Bone marrow (tissue), 2 donors: ENCODE data around the gene CARD18.

Experiments used
- DNase-seq, 2 donors: peaks; one replicate each; lab custom pipeline; 2025; lab: John Stamatoyannopoulos, UW

Gene CARD18, protein sequence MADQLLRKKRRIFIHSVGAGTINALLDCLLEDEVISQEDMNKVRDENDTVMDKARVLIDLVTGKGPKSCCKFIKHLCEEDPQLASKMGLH

DNA sequence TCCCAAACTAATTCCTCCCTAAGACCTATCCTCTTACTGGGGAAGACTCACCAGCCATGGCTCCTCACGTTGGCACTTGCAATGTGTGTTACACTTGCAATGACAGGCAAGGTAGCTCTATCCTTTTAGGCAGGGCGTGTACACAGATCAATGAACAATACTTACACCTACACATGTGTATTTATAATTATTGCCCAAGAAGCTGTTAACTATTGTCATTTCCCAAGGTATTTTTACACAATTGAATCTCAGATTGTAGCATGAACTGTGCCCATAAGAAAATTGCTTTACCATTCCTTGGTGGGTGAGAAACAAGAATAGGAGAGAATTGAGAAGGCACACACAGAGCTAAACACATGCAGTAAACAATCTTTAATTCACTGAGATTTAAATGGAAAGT is at the start of gene CARD18:
Gene CARD18, minus strand, starts transcription at position 101 of the 400 bp plus-strand sequence. Its CDS starts 43 bp downstream, at position 58.
- DNase-seq: no peak

DNA sequence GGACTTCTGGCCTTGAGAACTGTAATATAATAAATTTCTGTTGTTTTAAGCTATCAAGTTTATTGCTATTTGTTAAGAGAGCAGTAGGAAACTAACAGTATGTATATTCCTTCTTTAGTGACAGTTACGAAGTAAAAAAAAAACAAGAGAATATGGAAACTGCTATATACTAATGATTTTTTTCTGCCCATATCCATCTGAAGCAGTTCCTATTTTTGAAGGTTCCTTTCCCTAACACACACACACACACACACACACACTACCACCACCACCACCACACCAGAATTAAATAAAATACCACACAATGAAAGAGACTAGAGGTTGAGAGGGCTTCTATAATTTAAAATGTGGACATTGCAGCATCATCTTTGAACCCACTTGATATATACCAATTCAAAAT is 44.4 kb upstream of the CARD18 start:
- peak in 1 of 2 donors; percentile 5 for DNase-seq

DNA sequence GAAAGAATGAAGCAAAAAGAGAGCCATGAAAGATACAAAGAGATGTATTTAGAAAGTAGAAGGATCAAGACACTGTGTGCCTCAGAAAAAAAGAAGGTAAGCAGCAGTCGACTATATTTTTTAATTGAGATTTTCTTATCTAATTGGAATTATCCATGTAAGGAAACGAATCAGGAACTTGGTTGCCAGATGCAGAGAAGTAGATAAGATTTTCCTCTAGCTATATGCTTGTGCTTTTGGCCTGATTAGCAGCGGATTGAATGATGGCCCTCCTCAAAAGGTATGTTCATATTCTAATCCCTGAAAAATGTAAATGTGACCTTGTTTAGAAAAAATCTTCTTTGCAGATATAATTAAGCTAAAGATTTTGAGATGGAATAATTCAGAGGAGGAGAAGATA is 43.9 kb upstream of the CARD18 start:
- peak in 1 of 2 donors; percentile 11 for DNase-seq

DNA sequence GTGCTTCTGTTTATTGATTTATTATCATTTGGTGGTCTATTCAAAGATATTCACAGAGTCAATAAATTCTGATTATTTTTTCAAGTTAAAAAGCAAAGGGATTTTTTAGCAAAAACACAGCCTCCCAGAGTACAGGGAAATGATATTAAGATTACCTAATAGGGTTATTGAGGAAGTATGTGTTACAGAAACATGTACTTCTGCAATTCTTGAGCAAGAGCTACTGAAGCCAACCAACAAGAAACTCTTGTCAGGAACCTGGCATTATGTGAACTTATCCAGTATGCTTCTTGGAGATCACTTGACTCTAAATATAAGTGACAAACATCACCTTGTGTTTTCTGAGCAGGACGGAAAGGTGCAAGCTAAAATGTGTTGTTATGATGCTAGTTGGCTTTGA is 42.0 kb upstream of the CARD18 start:
- DNase-seq: peak in 1 of 2 donors; percentile 79

DNA sequence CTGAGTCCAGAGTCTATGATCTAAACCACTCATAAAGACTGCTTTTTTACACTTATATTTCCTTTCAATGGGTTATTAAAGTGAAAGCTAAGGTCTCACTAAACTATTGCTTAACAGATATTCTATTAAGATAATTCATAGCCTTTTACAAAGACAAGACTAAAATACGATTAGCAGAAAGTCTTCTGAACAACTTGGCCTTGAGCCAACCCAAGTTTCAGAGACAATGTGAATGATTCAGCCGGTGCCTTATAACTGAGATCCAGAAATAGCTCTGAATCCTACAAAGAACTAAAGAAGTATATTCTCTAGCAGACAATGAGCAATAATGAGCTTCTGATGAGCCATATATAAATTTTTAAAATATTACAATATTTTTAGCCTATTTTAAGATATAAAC is 41.5 kb upstream of the CARD18 start:
- DNase-seq: peak in 1 of 2 donors; percentile 69

DNA sequence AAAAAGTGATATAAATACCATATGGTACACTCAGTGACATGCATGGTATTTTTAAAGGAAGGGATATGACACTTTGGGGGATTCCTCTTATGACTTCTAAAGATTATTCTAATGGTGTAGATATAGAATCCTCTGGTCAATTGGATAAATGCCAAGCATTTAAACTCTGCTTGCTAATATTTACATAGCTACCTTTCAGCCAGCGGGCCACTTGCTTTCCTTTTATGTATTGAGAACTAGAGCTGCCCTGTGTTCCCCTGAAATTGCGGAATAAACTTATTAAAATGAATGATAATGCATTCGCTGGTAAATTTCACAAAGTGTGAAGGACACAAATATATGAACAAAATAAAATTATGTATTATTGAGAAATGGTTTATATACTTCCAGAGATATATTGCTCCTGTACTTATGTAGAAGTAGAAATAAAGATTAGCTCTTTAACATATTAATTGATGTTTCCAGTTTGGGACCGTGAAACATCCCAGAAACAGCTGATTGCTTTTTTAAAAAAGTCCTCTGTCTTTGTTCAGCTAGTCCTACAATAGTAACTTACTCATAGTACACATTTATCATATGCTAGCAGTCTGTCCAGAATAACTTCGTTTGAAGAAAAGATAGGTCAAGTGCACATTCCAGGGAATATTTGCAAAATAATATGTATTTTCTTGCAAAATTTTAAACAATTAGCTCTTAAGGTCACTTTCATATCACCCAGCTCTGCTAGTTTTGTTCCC is 40.1 kb upstream of the CARD18 start:
- no peak for DNase-seq

DNA sequence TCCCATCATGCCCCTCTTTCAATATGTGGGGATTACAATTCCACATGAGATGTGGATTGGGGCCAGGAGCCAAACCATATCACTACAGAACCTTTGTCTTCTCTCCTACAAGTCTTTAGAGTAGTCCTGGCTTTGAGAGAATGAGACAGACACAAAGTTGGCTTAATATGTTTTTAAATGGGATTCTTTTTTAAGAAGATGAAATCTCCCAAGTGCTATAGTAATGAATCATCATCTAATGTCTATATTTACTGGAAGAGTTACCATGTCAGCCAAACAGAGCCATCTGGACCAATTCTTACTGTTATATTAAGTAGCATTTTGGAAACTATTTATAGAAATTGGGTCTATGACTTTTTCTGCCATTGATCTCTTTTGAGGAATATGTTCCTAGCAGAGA is 38.1 kb upstream of the CARD18 start:
- DNase-seq: no peak

DNA sequence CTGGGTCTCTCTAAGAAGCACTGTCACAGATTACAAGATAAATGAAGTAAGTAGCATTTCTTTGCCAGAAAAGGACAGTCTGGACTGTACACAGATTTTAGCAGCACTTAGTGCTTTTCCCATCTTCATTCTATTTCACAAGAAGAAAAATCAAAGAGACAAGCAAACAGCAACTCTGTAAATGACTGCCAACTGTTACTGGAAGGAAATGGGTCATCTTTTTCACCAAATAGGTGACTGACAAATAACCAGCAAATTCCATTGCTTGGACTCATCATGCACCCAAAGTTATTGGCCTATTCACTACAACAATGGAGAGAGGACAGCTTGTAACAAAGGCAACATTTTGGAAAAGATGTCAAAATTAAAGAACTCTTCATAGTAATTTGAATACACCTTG is 28.9 kb upstream of the CARD18 start:
- DNase-seq: no peak

DNA sequence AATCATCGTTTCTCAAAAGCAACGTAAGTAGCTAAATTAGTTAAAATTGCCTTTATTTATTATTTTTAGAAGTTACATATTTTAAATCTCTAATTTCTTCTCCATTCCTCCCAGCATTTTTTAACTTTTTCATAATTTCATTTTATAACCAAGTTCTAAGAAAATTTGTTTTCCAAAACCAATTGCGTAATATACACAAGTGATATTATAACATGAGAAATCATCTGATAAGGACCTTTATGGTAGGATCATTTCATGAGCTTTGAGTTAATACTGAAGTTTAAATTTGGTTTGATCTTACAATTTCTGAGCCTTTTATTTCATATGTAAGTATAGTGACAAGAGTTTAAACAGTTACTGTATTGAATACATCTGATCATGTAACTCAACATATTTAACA is 27.7 kb upstream of the CARD18 start:
- no peak for DNase-seq

DNA sequence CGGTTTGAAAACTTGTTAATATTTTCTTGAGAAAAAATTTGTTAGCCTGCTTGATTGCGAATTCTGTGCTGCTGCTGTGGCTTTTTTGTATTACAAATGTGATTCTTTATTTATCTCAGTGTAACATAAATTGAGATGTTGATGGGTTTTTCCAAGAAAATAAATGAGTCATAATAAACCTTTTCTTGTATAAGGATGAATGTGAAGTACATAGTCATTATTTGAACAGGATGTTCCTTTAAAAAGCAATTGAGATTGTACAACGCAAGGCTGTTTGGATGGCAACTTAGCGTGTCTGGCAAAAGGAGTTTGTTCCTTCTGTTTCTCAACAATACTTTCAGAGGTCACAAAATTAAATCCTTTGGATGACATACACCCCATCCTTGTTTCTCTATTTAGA is 24.6 kb upstream of the CARD18 start:
- DNase-seq: no peak

DNA sequence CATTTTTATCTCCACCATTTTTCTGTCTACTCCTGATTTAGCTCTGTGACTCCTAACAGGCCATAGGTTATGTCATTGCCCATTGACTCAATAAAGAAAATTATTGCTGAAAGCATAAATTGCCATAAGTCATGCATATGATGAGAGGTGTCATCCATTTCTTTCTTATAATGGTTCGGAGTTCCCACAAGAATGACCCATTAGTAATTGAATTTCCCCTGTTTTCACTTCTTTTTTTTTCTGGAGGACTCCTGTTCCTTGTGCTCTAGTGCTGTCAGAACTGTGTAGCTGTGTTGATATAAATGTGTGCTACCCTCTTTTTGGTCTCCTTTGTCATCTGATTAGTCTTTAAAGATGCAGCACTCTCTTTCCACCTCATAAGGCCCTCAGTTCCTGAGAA is 22.9 kb upstream of the CARD18 start:
- DNase-seq: no peak

DNA sequence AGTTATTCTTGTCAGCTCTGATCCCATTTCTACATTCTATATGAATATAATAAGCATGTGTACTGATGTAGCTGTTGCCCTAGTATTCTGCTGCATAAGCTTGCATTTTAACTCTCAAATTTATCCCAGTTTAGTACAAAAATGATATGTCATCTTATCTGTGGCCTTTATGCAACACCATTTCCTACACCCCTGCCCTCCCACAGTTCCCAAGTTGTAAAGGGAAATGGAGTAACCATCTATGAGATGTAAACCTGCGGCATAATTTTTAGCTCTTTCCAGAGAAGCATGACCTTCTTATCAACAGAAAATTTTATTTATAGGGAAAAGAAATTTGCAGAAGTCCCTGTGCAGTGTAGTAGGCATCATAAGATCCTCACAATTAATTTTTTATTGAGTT is 18.9 kb upstream of the CARD18 start:
- no peak for DNase-seq

DNA sequence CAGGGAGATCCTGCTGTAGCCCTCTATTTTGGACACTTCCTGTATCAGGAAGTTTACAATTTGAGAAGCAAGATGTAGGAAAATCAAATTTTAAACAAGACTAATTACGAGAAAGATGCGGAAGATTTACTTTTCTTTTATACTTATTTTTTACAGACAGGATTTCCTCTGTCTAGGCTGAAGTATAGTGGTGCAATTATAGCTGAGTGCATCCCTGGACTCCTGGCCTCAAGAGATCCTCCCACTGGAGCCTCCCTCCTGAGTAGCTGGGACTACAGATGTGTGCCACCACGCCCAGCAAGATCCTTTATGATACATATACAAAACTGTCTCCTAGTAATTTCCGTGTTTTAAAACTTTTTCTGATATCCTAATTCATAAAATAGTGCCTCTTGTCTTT is 17.2 kb upstream of the CARD18 start:
- no peak for DNase-seq

DNA sequence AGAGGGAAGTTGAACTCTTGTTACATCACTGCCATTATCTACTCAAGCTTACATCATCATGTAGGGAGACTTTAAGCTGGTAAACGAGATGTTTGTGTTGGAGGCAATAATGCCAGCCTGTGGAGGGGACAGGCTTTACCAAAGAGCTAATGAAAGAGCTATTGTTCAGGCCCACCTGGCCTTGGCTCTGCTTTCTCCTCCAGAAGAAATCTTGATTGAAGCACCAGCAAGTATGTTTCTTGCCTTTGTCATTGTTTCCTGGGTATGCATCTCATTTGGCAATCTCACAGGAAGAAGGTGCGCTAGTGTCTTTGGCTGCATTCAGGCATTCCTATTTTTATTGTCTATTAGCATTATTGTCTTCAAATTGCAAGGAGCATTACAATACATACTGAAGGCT is 16.7 kb upstream of the CARD18 start:
- no peak for DNase-seq

DNA sequence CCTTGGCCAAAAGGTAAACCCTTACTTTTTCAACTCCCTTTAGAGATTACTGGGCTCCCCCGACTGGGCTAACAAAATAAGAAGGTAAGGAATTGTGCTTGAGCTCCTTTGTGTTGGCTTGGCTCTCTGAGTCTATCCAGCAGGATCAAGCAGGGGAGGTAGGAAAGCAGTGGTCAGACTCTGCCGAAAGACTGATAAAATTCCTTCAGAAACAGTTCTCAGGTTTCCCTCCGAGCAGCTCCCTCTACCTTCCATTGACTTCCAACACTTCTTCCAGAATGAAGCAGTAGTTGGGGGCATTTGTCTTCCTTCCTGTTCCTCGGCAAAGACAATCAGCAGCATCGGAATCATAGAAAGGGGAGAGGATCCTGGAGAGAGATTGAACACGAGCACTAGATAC is 16.1 kb upstream of the CARD18 start:
- no peak for DNase-seq

DNA sequence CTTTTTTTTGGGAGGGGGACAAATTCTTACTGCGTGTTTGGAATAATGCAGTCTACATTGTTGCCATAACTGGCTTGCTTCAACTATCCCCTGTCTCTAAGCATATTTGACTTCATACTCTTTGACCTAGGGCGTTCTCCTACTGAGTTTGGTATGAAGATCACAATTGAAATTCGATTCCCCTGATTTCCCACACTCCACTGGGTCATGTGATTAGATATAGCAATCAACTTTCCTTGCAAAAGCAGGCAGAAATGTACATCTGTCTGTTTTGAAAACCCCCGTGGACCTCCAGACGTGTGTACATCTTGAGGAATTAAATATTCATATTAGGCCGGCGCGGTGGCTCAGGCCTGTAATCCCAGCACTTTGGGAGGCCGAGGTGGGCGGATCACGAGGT is 13.8 kb upstream of the CARD18 start:
- no peak for DNase-seq

DNA sequence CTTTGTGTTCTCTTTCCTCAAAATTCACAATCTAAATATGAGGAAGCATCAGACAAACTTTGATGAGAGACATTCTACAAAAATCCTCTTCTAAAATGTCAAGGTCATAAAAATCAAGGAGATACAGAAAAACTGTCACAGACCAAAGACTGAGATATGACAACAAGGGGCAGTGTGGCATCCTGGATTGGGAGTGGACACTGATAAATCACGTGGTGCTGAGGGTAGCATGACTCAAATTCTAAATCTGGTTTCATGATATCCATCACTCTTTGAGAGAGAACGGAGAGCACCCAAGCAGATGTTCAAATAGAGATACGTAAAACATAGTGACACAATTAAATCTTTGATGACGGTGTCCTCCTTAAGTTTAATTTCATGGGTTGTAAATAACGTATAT is 13.0 kb upstream of the CARD18 start:
- no peak for DNase-seq

DNA sequence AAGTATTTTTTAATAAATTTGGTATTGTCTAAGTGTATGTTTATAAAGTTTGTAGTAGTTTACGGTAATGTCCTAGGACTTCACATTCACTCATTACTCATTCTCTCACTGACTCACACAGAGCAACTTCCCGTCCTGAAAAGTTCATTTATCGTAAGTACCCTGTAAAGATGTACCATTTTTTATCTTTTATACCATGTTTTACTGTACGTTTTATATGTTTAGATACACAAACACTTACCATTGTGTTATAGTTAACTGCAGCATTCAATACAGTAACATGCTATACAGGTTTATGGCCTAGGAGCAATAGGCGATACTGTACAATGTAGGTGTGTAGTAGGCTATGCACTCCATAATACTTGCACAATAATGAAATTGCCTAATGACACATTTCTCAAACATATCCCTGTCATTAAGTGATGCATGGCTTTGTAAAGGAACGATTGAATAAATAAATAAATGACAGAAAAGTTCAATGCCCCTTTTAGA is 12.5 kb upstream of the CARD18 start:
- DNase-seq: no peak

DNA sequence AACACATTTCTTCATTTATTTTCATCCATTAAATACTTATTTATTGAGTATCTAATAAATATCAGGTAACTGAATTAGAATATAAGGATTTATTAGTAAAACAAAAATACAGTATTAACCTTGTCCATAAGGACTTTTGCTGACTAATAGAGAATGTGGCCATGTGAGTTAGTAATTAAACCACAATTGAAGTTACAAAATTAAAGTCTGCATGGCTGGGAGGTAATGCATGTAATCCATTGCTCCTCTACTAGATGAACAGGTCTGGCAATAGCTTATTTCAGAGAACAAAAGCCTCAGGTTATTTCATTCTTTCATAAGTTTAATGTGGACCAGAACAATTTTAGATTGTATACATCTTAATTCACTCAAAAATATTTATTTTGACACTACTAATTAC is 9.9 kb upstream of the CARD18 start:
- DNase-seq: no peak

DNA sequence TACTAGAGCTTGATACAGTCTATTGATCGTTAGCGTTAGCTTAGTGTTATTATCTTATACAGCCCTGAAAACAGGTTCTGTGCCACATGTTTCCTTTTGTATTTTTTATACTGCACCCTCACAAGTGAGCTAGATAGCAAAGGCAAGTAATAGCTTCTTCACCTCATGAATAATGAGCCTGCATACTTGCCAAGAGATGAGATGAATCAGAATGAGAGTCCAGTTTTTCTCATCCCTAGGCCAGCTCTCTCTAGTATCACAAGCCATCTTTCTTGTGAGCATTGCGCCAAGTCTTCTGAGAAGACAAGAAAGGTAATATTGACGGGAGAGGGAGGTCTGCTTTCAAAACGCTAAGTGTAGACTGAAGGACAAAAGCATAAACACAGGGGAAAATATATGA is 8.7 kb upstream of the CARD18 start:
- no peak for DNase-seq

DNA sequence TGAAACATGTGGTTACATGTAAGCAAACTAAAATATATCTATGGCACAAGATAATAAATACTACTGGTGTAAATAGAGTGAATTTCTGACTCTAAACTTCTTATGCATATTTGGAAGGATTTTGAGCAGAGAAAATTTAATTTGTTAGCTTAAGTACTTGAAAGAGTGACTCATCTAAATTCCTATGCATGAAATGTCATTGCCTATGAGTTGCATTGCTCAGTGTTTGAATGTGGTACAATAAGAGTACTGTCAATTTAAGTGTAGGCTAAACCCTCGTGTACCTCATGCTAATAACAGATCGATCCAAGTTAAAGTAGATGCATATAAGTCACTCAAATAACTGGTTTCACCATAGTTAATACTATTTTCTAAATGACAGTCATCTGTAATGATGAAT is 5.3 kb upstream of the CARD18 start:
- DNase-seq: no peak

DNA sequence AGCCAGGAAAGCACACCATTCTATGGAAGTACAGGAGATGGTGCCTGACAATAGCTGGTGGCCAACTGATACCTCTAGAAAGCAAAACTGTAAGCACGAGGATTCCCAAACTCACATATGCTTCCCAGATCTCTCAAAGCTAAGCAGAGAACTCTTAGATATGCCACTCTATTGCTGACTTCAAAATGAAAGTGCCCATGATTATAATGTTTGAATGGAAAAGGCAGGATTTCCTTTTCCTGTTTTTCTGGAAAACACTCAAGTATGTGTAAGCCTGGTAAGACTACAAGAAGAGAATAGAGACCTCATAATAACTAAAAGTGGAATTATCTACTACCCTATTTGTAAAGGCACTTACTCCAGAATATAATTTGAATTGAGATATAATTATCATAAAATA is 2.6 kb upstream of the CARD18 start:
- no peak for DNase-seq

DNA sequence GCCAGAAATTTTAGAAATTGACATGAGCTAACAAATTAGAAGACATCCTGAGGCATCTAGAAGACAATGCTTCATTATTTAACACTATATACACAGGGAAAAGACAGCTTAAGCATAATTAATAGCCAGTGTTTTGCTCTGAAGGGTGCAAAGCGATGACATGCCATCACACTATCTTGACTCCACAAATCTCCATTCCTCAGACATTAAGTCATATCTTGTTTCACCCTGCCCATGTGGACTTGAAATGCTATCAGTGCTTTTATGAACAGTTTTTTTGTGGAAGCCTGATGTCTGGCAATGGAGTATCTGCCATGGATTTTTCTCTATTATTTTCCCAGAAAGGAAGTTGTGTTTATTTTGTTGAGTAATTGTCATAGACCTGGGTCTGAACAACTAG is 2.3 kb downstream of the CARD18 start:
- DNase-seq: no peak

DNA sequence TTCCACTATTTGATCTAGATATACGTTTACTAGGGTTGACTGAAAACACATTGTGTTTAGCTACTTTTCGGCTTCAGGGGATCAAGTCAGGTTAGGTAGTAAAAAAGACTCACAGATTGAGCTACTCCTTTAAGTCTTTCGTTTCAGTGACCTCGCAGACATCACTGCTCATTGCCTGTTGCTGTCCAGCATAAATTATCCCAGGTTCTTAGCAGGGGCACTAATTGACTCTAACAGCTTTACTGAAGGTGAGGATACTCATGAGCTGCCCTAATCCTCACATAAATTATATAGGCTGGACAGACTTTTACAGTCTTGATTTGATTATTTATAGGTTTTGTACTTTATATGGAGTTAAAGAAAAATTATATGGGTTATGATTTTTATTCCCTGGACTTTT is 3.7 kb downstream of the CARD18 start:
- no peak for DNase-seq
